ENCODE results near the gene ZNF516. TPM values are rescaled to one million over a fixed set of nuclear protein-coding genes. Genes with fewer than 3 reads are reported as not detected.
A peak's percentile ranks its signal among the peaks of the same experiment; 100 is the strongest.
"Not testable (repeated sequence)": the region's sequence is repeated elsewhere in the genome, so short reads cannot be mapped to it uniquely, and the experiment has no call there.

The ZNF516 gene
- total RNA-seq (10 to 100 TPM; 22.0 to 31.8 (median 25.7) TPM), total RNA-seq (5.3 to 45.3 (median 37.1) reads per million in 29 experiments)
- 5.2 TPM for total RNA-seq (2013)

GRCh38 chr18:76495006-76495370 is at the start of gene ZNF516:
ZNF516 (minus strand) TSS chr18:76495242; CDS start chr18:76443054, 52,188 bp downstream.
- WGBS (ENCODE audit: insufficient coverage): 3% methylated on average over 57 of the region's 64 CpGs
- Histone ChIP-seq H3K4me1 (ENCODE audit: control insufficient read depth in 1 of 2, extremely low read depth in 1 of 2, insufficient read depth in 2 of 2, low read length in 2 of 2) (peaks cover 9 to 42% of the 10 kb centered on the region in 2 experiments), H3K4me3 (ENCODE audit: control insufficient read depth in 1 of 2, extremely low read depth in 1 of 2, low read length in 1 of 2) (peak within 1 kb of the TSS; percentile 65 to 88), H3K27ac (ENCODE audit: low read length) (no peak within 1 kb of the TSS), H3K36me3 (ENCODE audit: control insufficient read depth in 2 of 2, extremely low read depth in 1 of 2, insufficient read depth in 1 of 2, low read length in 1 of 2) (no peaks in the 10 kb centered on the region), H3K27me3 (replicated peaks in 1 of 2; ENCODE audit: control insufficient read depth in 2 of 2, extremely low read depth in 1 of 2, insufficient read depth in 2 of 2, low read length in 1 of 2) (peaks cover 0 to 46% of the 10 kb centered on the region in 2 experiments), H3K9me3 (no peaks in the 10 kb centered on the region)
- Mint-ChIP-seq H3K4me1 (peaks cover 24 to 41% (median 39%) of the 10 kb centered on the region in 3 donors), H3K27ac (peak within 1 kb of the TSS; percentile 61 to 70), H3K36me3 (no peaks in the 10 kb centered on the region), H3K4me3 (peak within 1 kb of the TSS; percentile 90 to 94 (median 92)), H3K9me3 (no peaks in the 10 kb centered on the region), H3K27me3 (peaks cover 6 to 38% of the 10 kb centered on the region in 2 donors)
- DNase-seq (peak in 18 of 35 experiments; percentile 14 to 52 (median 31)), ATAC-seq (replicated peaks in 1 of 4) (peak in 3 of 4 experiments; percentile 24 to 26 (median 25))
- CTCF ChIA-PET: no interaction called here
- POLR2A ChIA-PET: no interaction called here

GRCh38 chr18:76538846-76539245 is 43.8 kb upstream of the ZNF516 start:
- Histone ChIP-seq H3K4me1 (ENCODE audit: control insufficient read depth in 1 of 2, extremely low read depth in 1 of 2, insufficient read depth in 2 of 2, low read length in 2 of 2) (no peaks in the 10 kb centered on the region), H3K36me3 (ENCODE audit: control insufficient read depth in 2 of 2, extremely low read depth in 1 of 2, insufficient read depth in 1 of 2, low read length in 1 of 2) (no peaks in the 10 kb centered on the region), H3K4me3 (ENCODE audit: control insufficient read depth in 1 of 2, extremely low read depth in 1 of 2, low read length in 1 of 2) (no peak overlapping the region), H3K9me3 (no peaks in the 10 kb centered on the region), H3K27ac (ENCODE audit: low read length) (no peak overlapping the region), H3K27me3 (replicated peaks in 1 of 2; ENCODE audit: control insufficient read depth in 2 of 2, extremely low read depth in 1 of 2, insufficient read depth in 2 of 2, low read length in 1 of 2) (peaks cover 0 to 12% of the 10 kb centered on the region in 2 experiments)
- CTCF ChIA-PET: no interaction called here
- ATAC-seq (replicated peaks in 1 of 4): no peak
- DNase-seq: no peak
- Mint-ChIP-seq H3K4me3 (no peak overlapping the region), H3K27ac (no peak overlapping the region), H3K27me3 (peaks cover 16 to 17% of the 10 kb centered on the region in 2 donors), H3K4me1 (no peaks in the 10 kb centered on the region), H3K9me3 (no peaks in the 10 kb centered on the region), H3K36me3 (no peaks in the 10 kb centered on the region)
- POLR2A ChIA-PET: no interaction called here
- 92% methylated on average over 6 of the region's 11 CpGs for WGBS (ENCODE audit: insufficient coverage)

DNA sequence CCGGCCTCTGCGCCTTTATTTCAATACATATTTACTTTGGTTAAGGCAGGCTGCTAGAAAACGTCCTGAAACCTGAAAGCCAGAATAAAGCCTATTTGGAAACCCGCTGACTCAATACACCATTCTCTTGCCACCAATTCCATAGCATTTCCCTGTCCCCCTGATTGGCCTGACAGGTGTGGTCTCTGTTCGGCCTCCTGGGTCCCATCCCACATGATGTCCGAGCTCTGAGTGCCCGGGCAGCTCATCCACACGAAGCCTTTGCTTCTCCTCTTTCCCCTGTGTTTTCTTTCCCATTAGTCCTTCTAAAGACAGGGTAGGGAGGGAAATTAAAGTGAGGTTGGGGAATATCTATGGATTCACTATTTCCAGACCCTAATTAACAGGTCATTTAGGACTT is 42.6 kb upstream of the ZNF516 start:
- Histone ChIP-seq H3K9me3 (no peaks in the 10 kb centered on the region), H3K4me3 (ENCODE audit: control insufficient read depth in 1 of 2, extremely low read depth in 1 of 2, low read length in 1 of 2) (no peak overlapping the region), H3K4me1 (ENCODE audit: control insufficient read depth in 1 of 2, extremely low read depth in 1 of 2, insufficient read depth in 2 of 2, low read length in 2 of 2) (no peaks in the 10 kb centered on the region), H3K27ac (ENCODE audit: low read length) (no peak overlapping the region), H3K36me3 (ENCODE audit: control insufficient read depth in 2 of 2, extremely low read depth in 1 of 2, insufficient read depth in 1 of 2, low read length in 1 of 2) (no peaks in the 10 kb centered on the region), H3K27me3 (replicated peaks in 1 of 2; ENCODE audit: control insufficient read depth in 2 of 2, extremely low read depth in 1 of 2, insufficient read depth in 2 of 2, low read length in 1 of 2) (peaks cover 0 to 12% of the 10 kb centered on the region in 2 experiments)
- Mint-ChIP-seq H3K27me3 (peaks cover 10 to 15% of the 10 kb centered on the region in 2 donors), H3K27ac (no peak overlapping the region), H3K4me3 (no peak overlapping the region), H3K4me1 (no peaks in the 10 kb centered on the region), H3K36me3 (no peaks in the 10 kb centered on the region), H3K9me3 (no peaks in the 10 kb centered on the region)
- no peak for DNase-seq
- 83% methylated on average over 4 of the region's 8 CpGs for WGBS (ENCODE audit: insufficient coverage)
- POLR2A ChIA-PET: no interaction called here
- ATAC-seq (replicated peaks in 1 of 4): no peak
- CTCF ChIA-PET: interaction anchor here in 1 of 2 donors (0.7 kb wide), 1 partner anchor 831 kb away, joined by 5 read pairs; no protein-coding TSS in a partner anchor

DNA sequence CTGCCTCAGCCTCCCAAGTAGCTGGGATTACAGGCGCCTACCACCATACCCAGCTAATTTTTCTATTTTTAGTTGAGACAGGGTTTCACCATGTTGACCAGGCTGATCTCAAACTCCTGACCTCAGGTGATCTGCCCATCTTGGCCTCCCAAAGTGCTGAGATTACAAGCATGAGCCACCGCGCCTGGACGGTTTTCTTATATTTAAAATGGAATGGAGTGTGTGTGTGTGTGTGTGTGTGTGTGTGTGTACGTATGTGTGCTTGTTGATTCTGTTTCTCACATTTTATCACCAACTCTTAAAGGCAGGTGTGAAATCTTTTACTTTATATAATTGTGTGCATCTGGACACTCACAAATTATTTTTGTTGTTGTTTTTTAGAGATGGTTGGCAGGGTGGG is 41.6 kb upstream of the ZNF516 start:
- H3K27ac Mint-ChIP-seq; H3K4me3 Mint-ChIP-seq; H3K9me3 Mint-ChIP-seq; POLR2A ChIA-PET; CTCF ChIA-PET; DNase-seq; H3K27ac ChIP-seq (ENCODE audit: low read length); H3K4me3 ChIP-seq (ENCODE audit: control insufficient read depth in 1 of 2, extremely low read depth in 1 of 2, low read length in 1 of 2); H3K9me3 ChIP-seq; H3K4me1 Mint-ChIP-seq; H3K36me3 ChIP-seq (ENCODE audit: control insufficient read depth in 2 of 2, extremely low read depth in 1 of 2, insufficient read depth in 1 of 2, low read length in 1 of 2); H3K4me1 ChIP-seq (ENCODE audit: control insufficient read depth in 1 of 2, extremely low read depth in 1 of 2, insufficient read depth in 2 of 2, low read length in 2 of 2); ATAC-seq (replicated peaks in 1 of 4); H3K36me3 Mint-ChIP-seq: not testable (repeated sequence)
- H3K27me3 Mint-ChIP-seq: peaks cover 10 to 18% of the 10 kb centered on the region in 2 donors
- peaks cover 0 to 12% of the 10 kb centered on the region in 2 experiments for H3K27me3 ChIP-seq (replicated peaks in 1 of 2; ENCODE audit: control insufficient read depth in 2 of 2, extremely low read depth in 1 of 2, insufficient read depth in 2 of 2, low read length in 1 of 2)
- no CpG with 5 or more reads among the region's 5 CpGs for WGBS (ENCODE audit: insufficient coverage)

- H3K4me1 ChIP-seq (ENCODE audit: control insufficient read depth in 1 of 2, extremely low read depth in 1 of 2, insufficient read depth in 2 of 2, low read length in 2 of 2): peaks cover 2 to 6% of the 10 kb centered on the region in 2 experiments
- no peak overlapping the region for H3K27ac Mint-ChIP-seq
These were observed 37.8 kb upstream of the ZNF516 start for GRCh38 chr18:76532875-76533274.

DNA sequence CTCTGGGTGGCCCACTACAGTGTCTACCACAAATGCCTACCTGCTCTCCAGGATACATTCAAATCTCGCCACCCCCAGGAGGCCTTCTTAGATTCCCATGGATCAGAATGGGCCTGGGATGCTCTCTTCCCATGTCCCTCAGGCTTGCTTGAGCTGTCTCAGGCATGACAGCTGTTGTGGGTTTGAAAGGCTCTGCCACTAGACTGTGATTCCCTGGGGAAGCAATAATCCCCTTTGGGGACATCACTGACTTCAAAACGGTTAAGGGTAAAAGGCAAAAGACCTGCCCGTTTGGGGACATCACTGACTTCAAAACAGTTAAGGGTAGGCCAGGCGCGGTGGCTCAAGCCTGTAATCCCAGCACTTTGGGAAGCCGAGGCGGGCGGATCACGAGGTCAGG is 35.8 kb upstream of the ZNF516 start:
- H3K9me3 Mint-ChIP-seq: no peaks in the 10 kb centered on the region
- no peak overlapping the region for H3K27ac Mint-ChIP-seq
- Histone ChIP-seq H3K27me3 (replicated peaks in 1 of 2; ENCODE audit: control insufficient read depth in 2 of 2, extremely low read depth in 1 of 2, insufficient read depth in 2 of 2, low read length in 1 of 2) (peaks cover 0 to 26% of the 10 kb centered on the region in 2 experiments), H3K4me3 (ENCODE audit: control insufficient read depth in 1 of 2, extremely low read depth in 1 of 2, low read length in 1 of 2) (no peak overlapping the region), H3K9me3 (no peaks in the 10 kb centered on the region), H3K36me3 (ENCODE audit: control insufficient read depth in 2 of 2, extremely low read depth in 1 of 2, insufficient read depth in 1 of 2, low read length in 1 of 2) (no peaks in the 10 kb centered on the region), H3K27ac (ENCODE audit: low read length) (no peak overlapping the region), H3K4me1 (ENCODE audit: control insufficient read depth in 1 of 2, extremely low read depth in 1 of 2, insufficient read depth in 2 of 2, low read length in 2 of 2) (peaks cover 2 to 6% of the 10 kb centered on the region in 2 experiments)
- peaks cover 18 to 29% of the 10 kb centered on the region in 2 donors for H3K27me3 Mint-ChIP-seq
- H3K36me3 Mint-ChIP-seq: no peaks in the 10 kb centered on the region
- ChIA-PET POLR2A (no interaction called here), CTCF (no interaction called here)
- DNase-seq (no peak), ATAC-seq (replicated peaks in 1 of 4) (no peak)
- peaks cover 6 to 16% (median 7%) of the 10 kb centered on the region in 3 donors for H3K4me1 Mint-ChIP-seq
- WGBS (ENCODE audit: insufficient coverage): 80% methylated on average over 1 of the region's 9 CpGs
- H3K4me3 Mint-ChIP-seq: no peak overlapping the region

More at GRCh38 chr18:76532875-76533274, 37.8 kb upstream of the ZNF516 start:
- no peak for DNase-seq
- H3K36me3 Mint-ChIP-seq: no peaks in the 10 kb centered on the region
- CTCF ChIA-PET: no interaction called here
- H3K4me3 Mint-ChIP-seq: no peak overlapping the region
- Histone ChIP-seq H3K9me3 (no peaks in the 10 kb centered on the region), H3K4me3 (ENCODE audit: control insufficient read depth in 1 of 2, extremely low read depth in 1 of 2, low read length in 1 of 2) (no peak overlapping the region), H3K27ac (ENCODE audit: low read length) (no peak overlapping the region), H3K27me3 (replicated peaks in 1 of 2; ENCODE audit: control insufficient read depth in 2 of 2, extremely low read depth in 1 of 2, insufficient read depth in 2 of 2, low read length in 1 of 2) (peaks cover 0 to 23% of the 10 kb centered on the region in 2 experiments), H3K36me3 (ENCODE audit: control insufficient read depth in 2 of 2, extremely low read depth in 1 of 2, insufficient read depth in 1 of 2, low read length in 1 of 2) (no peaks in the 10 kb centered on the region)
- POLR2A ChIA-PET: no interaction called here
- H3K27me3 Mint-ChIP-seq: peaks cover 9 to 17% of the 10 kb centered on the region in 2 donors
- 97% methylated on average over 4 of the region's 8 CpGs for WGBS (ENCODE audit: insufficient coverage)
- ATAC-seq (replicated peaks in 1 of 4): no peak
- no peaks in the 10 kb centered on the region for H3K9me3 Mint-ChIP-seq
- H3K4me1 Mint-ChIP-seq: peaks cover 6 to 16% (median 7%) of the 10 kb centered on the region in 3 donors

Measured in T-cell (primary cell).